NCI-H345 treated with DMSO at 0.1 percent for 48 hours (cell line): ENCODE measurements around the gene P2RX7.
"Not testable (repeated sequence)": the region's sequence is repeated elsewhere in the genome, so short reads cannot be mapped to it uniquely, and the experiment has no call there.

Experiments
- DNase-seq: peaks from one replicate; lab custom pipeline; 2025; ENCODE audit not compliant: unreplicated experiment; lab: John Stamatoyannopoulos, UW

The P2RX7 gene

DNA sequence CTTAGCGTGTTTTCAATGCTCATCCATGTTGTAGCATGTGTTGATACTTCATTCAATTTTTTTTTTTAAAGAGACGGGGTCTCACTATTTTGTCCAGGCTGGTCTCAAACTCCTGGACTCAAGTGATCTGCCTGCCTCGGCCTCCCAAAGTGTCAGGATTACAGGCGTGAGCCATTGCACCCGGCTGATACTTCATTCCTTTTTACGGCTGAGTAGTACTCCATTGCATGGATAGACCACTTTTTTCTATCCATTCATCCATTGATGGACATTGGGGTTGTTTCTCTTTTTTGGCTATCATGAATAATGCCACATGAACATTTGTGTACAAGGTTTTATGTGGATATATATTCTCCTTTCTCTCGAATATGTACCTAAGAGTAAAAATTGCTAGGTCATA lies 1.2 kb downstream of the P2RX7 start:
- no peak for DNase-seq

DNA sequence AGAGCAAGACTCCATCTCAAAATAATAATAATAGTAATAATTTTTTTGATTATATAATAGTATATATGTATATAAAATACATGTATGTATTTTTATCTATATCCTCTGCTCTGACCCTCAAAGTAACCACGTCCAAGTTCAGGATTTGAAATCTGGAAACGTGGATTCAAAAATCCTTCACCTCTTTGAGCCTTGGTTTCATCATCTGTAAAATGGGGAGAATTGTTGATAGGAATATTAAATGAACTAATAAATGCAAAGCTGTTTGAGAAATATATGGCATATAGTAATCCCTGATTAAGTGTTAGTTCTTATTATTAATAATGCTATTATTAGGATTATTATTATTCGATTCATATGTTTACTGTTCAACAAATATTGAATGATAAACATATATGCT lies 2.6 kb downstream of the P2RX7 start:
- DNase-seq: no peak

DNA sequence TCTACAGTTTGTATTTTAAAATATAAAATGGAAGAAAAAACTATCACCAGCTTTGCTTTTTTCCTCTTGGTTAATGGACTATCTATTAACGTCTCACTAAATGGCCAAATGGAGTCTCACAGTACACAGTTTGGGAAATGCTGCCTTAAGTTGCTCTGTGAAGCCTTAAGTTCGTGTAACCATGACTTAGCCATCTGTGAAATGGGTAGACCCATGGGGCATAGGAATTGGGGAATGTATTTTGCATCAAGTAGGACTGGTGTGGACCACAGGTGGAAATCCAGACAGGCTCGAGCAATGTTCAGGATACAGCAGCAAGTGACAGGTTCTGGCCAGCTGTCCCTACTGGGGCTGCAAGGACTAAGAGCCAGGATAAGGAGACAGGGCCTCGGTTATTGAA lies 4.8 kb downstream of the P2RX7 start:
- DNase-seq: no peak

DNA sequence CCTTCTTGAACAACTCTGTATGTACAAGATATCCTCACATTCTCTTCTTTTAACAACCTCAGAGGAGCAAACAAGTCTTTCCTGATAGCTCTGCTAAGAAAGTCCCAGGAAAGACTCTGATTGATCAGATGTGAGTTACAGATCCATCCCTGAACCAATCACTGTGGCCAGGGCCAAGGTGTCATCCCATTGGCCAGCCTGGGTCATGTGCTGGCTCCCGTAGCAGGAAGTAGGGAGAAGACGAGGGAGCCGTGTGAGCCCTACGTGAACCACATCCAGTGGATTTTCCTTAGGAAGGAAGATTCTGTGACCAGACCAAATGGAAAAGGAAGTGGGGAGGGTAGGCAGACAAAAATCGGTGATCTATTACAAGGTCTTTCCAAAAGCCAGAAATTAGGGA lies 5.6 kb downstream of the P2RX7 start:
- DNase-seq: no peak

DNA sequence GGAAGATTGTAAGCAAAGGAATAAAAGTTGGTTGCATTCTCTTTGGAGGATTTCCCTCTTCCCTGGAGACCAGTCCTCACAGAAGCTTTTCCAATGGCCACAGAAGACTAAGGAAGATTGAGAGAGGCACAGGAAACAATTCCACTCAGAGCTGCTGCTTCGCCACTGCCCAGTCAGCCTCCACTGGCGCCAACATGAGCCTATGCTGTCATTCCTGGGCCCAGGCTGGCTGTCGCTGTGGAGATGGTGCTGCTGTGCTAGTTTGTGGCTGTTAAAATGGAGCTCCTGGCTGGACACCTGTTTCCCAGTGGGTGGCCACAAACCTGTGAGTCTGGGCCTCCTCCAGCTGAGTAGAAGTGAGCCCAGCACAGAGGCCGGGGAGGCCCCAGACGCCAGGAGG lies 6.6 kb downstream of the P2RX7 start:
- no peak for DNase-seq

DNA sequence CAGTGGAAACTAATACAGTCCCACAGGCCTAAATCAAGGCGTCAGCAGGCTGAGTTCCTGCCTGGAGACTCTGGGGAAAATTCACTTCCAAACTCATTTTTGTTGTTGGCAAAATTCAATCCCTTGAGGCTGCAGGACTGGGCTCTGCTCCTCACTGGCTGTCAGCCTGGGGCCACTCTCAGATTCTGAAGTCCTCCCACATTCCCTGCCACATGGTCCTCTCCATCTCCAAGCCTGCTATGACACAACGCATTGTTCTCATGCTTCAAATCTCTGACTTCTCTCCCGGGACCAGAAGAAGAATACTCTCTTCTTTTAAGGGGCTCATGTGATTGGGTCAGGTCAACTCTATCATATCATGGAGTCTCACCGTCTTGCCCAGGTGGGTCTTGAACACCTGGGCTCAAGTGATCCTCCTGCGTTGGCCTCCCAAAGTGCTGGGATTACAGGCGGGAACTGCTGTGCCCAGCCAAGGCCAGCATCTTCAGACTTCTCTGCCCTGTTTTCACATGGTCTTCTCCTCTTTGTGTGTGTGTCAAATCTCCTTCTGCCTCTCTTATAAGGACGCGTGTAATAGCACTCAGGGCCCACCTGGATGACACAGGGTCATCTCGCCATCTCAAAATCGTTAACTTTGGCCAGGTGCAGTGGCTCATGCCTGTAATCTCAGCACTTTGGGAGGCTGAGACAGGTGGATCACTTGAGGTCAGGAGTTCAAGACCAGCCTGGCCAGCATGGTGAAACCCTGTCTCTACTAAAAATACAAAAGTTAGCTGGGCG lies 9.7 kb downstream of the P2RX7 start:
- no peak for DNase-seq

DNA sequence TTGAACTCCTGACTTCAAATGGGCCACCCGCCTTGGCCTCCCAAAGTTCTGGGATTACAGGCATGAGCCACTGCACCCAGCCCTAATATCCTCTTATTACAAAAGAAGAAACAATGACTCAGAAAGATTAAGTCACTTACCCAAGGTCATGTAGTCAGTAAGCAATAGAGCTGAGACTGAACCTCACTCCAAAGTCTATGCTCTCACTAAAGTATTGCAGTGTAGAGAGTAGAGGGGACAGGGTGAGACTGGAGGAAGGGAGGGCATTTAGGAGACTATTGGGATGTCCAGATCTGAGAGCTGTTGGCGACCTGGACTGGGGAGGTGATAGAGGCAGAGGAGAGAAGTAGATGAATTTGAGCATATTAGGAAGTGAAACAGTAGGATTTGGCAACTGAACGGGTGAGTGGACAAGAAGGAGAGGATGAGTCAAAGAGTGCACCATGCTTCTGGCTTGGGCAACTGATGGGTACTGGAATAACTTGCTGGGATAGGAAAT lies 11.8 kb downstream of the P2RX7 start:
- DNase-seq: no peak

DNA sequence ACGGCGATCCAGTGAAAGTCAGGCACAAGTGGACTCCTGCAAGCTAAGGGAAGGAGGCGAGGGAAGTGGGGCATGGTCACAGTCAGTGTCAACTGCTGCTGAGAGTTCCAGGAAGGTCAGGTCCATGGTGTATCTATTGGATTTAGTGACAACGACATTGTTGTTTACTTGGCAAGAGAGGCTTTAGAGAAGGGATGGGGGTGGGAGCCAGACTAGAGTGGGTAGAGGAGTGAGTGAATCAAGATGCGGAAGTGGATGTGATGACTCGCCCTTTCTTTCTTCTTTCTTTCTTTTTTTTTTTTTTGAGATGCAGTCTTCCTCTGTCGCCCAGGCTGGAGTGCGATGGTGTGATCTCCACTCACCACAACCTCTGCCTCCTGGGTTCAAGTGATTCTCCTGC lies 12.5 kb downstream of the P2RX7 start:
- DNase-seq: no peak

DNA sequence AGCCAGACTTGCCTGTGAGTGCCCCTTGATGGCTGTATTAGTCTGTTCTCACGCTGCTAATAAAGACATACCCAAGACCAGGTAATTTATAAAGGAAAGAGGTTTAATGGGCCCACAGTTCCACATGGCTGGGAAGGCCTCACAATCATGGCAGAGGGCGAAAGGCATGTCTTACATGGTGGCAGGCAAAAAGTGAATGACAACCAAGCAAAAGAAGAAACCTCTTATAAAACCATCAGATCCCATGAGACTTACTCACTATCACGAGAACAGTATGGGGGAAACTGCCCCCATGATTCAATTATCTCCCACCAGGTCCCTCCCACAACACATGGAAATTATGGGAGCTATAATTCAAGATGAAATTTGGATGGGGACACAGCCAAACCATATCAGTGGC lies 16.6 kb downstream of the P2RX7 start:
- DNase-seq: not testable (repeated sequence)

DNA sequence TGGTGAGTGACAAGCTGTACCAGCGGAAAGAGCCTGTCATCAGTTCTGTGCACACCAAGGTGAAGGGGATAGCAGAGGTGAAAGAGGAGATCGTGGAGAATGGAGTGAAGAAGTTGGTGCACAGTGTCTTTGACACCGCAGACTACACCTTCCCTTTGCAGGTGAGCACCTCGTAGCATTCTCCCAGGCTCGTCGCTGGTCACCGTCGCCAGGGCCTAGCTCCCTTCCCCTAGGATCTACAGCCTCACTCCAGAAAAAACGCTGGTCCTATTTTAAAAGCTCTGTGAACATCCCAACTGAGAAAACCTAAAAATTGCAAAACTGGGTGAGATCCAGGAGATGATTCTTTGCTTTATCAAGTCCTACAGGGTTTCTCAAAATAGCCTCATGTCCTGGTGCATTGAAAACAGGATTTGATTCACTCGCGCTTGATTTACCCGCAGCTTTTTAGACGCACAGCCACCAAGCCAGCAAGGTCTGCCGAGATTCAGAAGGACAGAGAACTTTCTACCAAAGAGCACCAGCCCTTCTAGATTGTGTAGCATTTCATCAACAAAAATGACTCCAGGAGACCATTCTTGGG lies 22.2 kb downstream of the P2RX7 start:
- no peak for DNase-seq

DNA sequence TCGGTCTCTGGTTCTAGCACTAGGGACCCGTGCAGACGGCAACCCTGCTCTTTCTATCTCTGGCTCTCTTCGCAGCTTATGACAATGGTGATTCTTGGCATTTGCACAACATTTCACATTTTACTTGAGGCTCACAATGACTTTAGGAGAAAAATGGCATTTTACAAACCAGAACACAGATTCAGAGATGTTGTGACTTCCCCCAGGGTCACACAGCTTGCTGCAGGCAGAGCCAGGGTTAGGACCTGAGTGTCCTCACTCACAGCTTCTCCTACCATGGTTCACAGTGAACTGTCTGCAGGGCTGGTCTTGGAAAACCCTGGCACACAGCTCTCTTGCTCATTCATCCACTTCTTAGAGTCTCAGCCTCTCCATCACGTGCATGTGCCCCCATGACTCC lies 23.7 kb downstream of the P2RX7 start:
- DNase-seq: no peak

DNA sequence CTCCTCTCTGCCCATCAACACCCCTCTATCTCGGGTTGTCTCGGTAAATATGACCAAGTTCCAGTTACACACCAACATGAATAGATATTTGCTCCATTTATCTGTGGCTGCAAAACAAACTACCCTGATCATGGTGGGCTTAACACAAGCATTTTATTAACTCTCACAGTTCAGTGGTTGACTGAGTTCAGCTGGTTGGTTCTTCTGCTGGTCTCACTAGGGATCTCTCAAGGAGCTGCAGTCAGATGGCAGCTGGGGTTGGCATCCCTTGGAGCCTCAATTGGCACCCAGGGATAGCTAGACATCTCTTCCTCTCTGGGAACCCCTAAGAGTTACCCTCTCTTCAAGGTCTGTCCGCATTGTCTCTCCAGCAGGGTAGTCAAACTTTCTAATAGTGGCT lies 25.4 kb downstream of the P2RX7 start:
- no peak for DNase-seq

DNA sequence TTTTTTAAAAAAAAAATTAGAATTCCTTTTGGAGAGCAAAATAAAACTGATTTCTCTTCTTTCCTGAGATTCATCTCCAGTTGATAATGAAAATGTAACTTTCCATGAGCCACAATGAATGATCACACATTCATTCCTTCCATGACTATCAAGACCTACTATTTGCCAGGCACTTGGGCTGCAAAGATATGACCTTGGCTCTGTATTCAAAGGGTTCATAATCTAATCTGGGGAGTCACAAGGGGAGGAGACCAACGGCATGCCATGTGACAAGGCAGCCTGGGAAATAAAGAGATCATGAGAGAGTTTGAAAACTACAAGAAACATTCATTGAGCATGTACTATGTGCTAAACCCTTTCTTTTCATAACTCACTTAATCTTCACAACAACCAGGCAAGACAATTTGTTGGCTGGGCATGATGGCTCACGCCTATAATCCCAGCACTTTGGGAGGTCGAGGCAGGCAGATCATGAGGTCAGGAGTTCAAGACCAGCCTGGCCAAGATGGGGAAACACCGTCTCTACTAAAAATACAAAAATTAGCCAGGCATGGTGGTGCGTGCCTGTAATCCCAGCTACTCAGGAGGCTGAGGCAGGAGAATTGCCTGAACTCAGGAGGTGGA lies 26.2 kb downstream of the P2RX7 start:
- not testable (repeated sequence) for DNase-seq

DNA sequence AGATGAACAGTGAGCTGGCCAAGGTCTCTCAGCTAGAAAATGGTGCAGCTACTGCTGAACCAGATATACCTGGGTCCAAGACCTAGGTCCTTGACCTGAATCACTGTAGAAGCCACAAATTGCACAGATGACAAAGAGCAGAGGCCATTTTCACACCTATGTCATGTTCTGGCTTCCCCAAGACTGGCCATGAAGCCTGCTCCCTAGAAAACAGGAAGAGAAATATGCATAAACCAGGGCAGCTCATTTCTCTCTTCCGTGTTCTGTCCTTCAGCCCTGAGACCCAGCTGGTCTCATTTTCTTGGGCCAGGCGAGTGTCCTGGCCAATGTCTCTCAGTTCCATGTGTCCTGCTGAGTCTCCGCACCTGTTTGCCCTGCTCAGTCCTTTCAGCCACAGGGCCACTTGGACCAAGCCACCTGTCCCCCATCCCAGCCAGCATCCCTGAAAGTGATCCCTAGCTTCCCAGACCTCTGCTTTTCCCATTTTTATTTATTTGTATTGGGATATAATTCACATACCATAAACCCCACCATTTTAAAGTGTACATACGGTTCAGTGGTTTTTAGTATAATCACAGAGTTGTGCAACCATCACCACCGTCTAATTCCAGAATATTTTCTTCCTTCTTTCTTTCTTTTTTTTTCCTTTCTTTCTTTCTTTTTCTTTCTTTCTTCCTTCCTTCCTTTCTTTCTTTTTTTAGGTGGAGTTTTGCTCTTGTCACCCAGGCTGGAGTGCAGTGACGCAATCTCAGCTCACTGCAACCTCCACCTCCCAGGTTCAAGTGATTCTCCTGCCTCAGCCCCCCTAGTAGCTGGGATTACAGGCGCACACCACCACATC lies 27.0 kb downstream of the P2RX7 start:
- no peak for DNase-seq

DNA sequence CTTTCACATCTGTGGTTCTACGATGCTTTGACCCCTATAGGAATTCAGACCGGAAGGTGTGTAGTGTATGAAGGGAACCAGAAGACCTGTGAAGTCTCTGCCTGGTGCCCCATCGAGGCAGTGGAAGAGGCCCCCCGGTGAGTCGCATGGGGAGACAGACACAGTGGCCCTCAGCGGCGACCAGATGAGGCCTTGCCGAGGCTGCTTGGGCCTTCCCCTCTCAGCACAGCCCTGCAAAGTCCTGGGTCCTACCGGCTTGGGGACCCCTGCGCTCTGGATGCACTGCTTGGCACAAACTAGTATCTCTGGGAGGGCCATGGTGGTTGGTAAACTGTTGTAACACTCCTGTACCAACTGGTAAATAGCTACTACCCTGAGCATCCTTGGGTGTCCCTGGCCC lies 29.7 kb downstream of the P2RX7 start:
- no peak for DNase-seq

DNA sequence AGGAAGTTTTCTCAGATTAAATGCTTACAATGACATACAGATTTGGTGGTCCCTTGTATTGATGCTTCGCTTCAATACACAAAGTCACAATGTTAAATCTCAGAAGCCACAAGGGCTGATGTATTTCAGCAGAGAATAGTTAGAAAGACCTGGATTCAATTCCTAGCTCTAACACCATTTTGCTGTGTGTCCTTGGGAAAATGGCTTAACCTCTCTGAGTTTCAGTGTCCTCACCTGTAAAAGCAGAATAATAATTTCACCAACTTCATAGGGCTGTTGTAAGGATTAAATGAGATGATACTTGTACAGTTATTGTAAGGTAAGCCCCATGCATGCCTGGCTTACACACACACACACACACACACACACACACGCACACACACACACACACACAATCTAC lies 30.3 kb downstream of the P2RX7 start:
- DNase-seq: no peak

DNA sequence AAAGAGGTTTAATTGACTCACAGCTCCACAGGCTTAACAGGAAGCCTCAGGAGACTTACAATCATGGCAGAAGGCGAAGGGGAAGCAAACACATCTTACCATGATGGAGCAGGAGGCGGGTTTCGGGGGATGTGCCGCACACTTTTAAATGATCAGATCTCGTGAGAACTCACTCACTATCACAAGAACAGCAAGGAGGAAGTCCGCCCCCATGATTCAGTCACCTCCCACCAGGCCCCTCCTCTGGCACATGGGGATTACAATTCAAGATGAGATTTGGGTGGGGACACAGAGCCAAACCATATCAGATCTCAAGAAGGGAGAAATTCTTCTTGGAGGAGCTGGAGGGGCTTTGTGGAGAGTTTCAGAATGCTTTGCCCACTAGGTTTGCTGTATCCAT lies 32.2 kb downstream of the P2RX7 start:
- not testable (repeated sequence) for DNase-seq

DNA sequence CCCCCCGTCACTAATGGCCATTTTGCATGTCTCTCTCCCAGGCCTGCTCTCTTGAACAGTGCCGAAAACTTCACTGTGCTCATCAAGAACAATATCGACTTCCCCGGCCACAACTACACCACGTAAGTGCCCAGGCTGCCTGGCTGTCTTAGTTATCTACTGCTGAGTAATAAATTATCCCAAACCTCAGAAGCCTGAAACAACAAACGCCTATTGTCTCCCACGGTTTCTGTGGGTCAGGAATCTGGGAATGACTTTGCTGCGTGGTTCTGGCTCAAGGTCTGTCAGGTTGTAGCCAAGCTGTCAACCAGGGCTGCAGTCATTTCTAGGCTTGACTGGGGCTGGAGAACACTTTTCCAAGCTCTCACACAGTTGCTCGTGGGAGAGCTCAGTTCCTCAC lies 32.6 kb downstream of the P2RX7 start:
- no peak for DNase-seq

DNA sequence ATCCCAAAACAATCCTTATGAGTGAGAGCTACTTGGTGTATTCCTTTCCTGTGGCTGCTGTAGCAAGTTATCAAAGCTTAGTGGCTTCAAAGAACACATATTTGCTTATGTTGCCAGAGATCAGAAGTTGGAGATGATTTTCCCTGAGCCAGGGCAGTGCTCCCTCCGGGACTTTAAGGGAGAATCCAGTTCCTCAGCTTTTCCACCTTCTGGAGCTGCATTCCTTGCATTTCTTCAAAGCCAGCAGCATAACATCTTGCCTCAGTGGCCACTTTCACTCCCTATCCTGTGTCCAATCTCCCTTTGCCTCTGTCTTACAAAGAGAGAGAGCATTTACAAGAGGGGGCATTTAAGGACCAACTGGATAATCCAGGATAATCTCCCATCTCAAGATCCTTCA lies 33.7 kb downstream of the P2RX7 start:
- DNase-seq: no peak

DNA sequence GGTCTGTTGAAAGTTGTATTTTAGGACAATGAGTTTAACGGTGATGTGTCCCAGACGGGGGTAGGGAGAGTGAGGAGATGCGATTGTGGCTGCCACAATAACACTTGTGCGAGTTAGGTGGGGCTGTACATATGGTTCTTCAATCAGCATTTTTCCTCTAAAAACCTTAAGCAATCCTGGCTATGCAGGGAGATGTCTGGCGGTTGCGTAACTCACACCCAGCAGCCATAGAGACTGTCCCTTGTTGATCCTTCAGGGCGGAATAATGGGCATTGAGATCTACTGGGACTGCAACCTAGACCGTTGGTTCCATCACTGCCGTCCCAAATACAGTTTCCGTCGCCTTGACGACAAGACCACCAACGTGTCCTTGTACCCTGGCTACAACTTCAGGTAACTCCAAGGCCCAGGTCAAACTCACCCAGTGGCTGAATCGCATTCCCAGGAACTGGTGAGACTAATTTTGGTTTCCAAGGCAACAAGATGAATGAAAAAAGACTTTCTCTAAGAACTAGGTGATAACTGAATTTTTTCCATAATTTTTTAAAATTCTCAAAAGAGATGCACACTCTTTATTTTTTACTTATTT lies 34.6 kb downstream of the P2RX7 start:
- DNase-seq: no peak

DNA sequence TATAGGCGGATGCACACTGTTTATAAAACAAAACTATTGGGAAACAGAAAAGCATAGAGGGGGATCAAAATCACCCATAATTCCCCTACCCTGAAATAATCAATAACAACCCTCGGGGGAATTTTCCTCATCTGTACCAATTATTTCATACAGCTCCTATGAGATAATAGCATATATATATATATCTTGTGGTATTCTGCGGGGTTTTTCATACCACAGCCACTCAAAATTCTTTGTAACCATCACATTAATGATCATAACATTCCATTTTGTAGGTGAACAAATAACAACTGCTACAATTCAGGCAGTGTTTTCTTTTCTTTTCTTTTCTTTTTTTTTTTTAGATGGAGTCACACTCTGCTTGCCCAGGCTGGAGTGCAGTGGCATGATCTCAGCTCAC lies 35.3 kb downstream of the P2RX7 start:
- DNase-seq: no peak
